DMS153 treated with DMSO at 0.1 percent for 48 hours (cell line): Measurements from ENCODE around the gene SLC25A12.
"Not testable (repeated sequence)": the region's sequence is repeated elsewhere in the genome, so short reads cannot be mapped to it uniquely, and the experiment has no call there.

Source experiments
- DNase-seq: peaks from one replicate; lab custom pipeline; 2025; ENCODE audit not compliant: unreplicated experiment; lab: John Stamatoyannopoulos, UW

The SLC25A12 gene

DNA sequence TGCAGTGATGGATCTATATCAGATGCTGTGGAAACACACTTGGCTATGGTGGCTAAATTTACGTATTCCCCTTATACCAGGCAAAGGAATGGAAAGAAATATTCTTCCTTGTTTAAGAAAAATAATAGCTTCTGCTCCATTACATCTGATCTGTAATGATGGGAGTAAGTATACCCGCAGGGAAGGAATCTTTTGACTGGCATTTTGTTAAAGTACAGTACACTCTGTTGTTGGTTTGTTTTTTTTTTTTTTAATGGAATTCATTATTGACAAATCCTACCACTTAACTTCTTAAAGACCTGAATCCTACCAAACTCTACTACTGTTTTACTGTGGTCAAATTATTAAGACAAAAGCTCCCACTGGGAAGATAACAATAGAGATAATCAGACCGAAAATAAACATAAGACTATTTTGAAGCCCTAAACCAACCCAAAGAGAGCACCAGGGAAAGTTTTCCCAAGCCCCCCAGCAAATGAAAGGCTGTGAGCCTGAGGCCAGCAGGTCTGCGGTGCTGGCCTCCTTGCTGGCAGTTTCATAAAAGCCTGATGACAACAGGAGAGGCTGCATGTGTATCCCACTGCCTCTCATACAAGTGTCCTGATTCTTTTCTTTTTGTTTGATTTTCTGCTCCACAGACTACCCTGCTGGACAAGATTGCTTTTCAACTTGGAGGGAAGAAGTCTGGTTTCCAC lies 101.0 kb downstream of the SLC25A12 start:
- no peak for DNase-seq

DNA sequence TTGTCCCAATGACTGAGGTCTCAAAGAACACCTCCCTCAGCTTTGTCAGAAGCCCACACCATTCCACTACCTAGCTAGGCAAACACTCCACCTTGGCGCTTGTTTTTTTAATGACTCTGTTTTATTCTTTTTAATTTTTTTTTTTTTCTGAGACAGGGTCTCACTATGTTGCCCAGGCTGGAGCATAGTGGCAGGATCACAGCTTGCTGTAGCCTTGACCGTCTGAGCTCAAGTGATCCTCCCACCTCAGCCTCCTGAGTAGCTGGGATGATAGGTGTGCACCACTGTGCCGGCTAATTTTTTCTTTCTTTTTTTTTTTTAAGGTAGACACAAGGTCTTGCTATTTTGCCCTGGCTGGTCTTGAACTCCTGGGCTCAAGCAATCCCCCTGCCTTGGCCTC lies 101.9 kb downstream of the SLC25A12 start:
- no peak for DNase-seq

DNA sequence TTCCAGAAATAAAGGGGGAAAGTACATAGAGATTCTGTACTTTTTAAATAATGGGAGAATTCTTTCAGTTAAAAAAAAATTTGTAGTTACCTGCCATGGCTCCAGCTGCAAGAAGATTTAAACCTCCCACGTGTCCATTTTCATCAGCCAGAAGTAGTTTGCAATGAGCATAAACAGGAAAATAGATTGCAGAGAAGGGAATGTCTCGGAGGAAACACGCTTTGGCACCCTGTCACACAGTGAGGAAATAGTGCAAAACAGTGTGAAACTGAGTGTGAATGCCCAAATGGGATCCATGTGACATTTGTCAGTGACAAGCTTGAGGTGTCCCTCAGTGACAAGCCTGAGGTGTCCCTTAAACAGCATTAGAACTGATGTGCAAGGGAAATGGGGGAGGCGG lies 102.7 kb downstream of the SLC25A12 start:
- no peak for DNase-seq

GRCh38 chr2:171789956-171790355 lies 104.1 kb downstream of the SLC25A12 start:
- no peak for DNase-seq

- DNase-seq: peak; percentile 8
These were observed 105.6 kb downstream of the SLC25A12 start for GRCh38 chr2:171788316-171788993.

DNA sequence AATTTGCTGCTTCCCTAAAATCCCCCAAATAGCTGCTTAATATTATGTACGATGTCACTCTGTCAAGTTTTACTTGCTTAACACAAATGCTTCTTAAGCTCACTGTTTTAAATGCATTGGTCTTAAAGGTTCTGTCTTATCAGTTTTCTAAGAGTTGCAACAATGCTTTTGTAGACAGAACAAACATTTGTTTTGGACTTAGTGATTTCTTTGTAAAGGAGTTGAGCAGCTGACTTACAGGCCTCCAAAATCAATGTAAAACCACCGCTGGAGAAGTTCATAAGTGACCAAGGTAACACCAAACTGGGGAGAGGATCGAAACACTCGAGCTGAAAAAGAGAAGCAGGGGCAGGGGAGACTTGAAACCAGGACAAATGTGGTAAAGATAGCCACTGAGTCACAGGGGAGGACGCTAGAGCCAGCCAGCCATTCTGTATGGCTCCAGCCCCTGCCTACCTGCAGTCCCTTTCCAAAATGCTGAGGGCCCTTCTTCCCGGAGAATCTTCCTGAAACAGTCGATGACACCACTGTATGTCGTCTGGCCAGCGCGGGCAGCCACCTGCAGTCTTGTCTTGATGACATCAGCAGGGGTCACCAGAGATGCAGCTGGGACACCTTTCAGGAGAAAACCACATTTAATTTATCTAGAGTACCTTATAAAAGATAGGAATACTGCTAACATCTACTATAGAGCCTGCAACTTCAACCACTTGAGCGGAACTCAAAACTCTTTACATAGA lies 106.5 kb downstream of the SLC25A12 start:
- no peak for DNase-seq

- no peak for DNase-seq
These were observed 108.6 kb downstream of the SLC25A12 start for GRCh38 chr2:171785450-171785849.

DNA sequence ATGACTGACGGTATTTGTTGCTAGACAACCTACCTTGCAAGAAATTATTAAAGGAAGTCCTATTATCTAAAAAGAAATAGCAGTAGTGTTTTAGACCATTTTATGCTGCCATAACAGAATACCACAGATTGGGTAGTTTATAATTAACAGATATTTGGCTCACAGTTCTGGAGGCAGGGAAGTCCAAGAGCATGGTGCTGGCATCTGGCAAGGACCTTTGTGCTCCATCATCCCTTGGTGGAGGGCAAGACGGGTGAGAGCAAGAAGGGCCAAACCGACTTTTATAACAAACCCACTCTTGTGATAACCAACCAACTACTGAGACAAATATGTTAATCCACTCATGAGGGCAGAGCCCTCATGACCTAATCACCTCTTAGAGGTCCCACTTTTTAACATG lies 115.5 kb downstream of the SLC25A12 start:
- DNase-seq: no peak

- DNase-seq: not testable (repeated sequence)
These were observed 119.5 kb downstream of the SLC25A12 start for GRCh38 chr2:171774581-171774980.

DNA sequence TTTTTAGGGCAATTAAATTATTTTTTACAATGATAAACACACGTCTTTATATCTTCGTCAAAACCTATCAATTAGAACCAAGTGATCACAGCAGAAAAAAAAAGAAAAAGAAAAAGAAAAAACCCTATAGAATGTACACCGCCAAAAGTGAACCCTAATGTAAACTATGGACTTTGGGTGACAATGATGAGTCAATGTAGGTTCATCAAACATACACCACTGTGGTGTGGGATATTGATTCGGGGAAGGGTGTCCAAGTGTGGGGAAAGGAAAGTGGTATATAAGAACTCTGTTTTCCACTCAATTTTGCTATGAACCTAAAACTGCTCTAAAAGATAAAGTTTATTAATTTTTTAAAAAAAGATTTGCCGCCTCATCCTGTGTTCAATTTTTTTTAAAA lies 121.7 kb downstream of the SLC25A12 start:
- no peak for DNase-seq

- DNase-seq: no peak
These were observed 122.6 kb downstream of the SLC25A12 start for GRCh38 chr2:171771463-171771862.

- no peak for DNase-seq
These were observed 130.4 kb downstream of the SLC25A12 start for GRCh38 chr2:171763602-171764001.

GRCh38 chr2:171762879-171763573 lies 131.0 kb downstream of the SLC25A12 start:
- no peak for DNase-seq

- DNase-seq: not testable (repeated sequence)
These were observed 132.9 kb downstream of the SLC25A12 start for GRCh38 chr2:171761176-171761575.

- not testable (repeated sequence) for DNase-seq
These were observed 135.3 kb downstream of the SLC25A12 start for GRCh38 chr2:171758762-171759161.

DNA sequence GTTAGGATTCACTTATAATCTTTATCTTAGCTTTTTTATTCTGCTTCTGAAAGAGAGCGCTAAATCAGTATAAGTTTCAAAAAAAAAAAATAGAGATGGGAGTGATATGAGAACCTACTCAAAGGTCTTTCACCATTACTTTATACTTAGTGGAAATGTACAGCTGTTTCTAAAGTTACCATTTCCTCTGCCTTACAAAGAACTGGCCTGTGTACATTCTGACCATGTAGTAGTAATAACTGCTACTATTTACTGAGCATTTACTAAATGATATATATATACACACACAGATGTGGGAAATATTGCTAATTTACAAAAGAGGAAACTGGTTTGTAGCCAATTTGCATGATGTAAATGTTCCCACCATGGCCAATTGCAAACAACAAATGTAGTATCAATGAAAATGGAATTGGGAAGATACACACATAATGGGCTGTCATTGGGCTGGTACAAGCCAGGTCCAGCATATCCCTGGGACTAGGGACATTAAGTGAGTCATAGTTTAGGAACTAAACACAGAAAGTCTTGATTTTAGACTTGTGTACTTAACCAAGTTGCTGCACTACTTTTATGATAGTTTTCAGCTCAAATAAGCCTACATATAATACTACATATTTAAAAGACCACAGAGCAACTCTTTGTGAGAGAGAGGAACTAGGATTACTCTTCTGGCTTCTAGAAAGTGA lies 139.6 kb downstream of the SLC25A12 start:
- no peak for DNase-seq

DNA sequence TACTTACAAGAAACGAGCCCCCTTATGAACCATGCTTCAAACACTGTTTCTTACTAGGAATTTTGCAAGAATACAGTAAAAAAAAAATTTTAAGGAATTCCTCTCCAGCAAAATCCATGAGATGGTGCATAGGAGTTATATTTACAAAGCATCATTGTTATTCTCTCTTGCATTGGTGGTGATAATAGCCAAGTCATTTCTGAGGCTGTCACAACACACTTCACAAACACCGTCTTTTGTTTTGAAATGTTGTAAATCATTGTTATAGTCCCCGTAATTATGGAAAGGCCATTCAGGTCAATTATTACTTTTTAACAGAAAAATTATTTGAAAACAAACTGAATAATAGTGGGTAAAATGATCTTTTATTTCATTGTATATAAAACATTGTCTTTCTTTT lies 146.7 kb downstream of the SLC25A12 start:
- no peak for DNase-seq

- DNase-seq: no peak
These were observed 148.2 kb downstream of the SLC25A12 start for GRCh38 chr2:171745806-171746205.

DNA sequence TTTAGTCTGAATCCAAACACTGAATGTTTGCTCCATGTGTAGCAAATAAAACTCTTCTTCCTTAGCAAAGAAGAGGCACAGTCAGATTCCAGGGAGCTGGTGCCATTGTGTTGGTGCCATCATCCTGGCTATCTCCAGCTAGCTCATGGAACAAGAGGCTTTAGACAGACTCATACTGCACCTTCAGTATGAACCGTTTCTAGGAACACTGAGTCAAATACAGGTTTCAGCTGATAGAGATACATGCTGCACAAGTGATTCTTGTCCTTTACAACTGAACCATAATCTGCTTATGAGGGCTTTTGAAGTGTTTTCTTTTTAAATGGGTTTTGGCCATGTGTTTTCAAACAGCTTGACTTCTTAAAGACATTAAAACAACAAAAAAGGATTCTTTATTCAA lies 148.9 kb downstream of the SLC25A12 start:
- no peak for DNase-seq

GRCh38 chr2:171742760-171743159 lies 151.3 kb downstream of the SLC25A12 start:
- no peak for DNase-seq

- no peak for DNase-seq
These were observed 152.9 kb downstream of the SLC25A12 start for GRCh38 chr2:171741189-171741588.
